ENCODE measurements around the gene NAP1L4. TPM values are rescaled to one million over a fixed set of nuclear protein-coding genes. Genes with fewer than 3 reads are reported as not detected.

NAP1L4 gene
- total and polyA plus RNA-seq, 2 of the 8 experiments (the other 6 are each of a cell fraction or from before 2014, with no cell fraction given) = 75.8 to 194 TPM

GRCh38 chr11:3030289-3031070 lies 38.4 kb upstream of the NAP1L4 start:
- no peak overlapping the region for H2BK15ac ChIP-seq (ENCODE audit: low read length)
- H3K9ac ChIP-seq (replicated peaks in 1 of 4; ENCODE audit: extremely low read depth in 1 of 4, low read depth in 3 of 4, low read length in 3 of 4) = no peak overlapping the region
- no peaks in the 10 kb centered on the region for H3K9me3 ChIP-seq (ENCODE audit: insufficient read depth in 2 of 2, low read depth in 1 of 2, low read length in 1 of 2)
- FAIRE-seq = no peak
- H3K4me3 ChIP-seq (ENCODE audit: extremely low read depth in 1 of 4, insufficient read depth in 2 of 4, low read depth in 3 of 4, low read length in 4 of 4) = no peak overlapping the region
- H4K91ac ChIP-seq (replicated peaks; ENCODE audit: insufficient read length, low read length) = no peak overlapping the region
- no peak overlapping the region for H2AFZ ChIP-seq (ENCODE audit: low read length)
- H4K8ac ChIP-seq (ENCODE audit: extremely low read depth, insufficient read depth, low read length) = no peak overlapping the region
- peak overlapping the region; percentile 28; the same call in 1 of the 2 replicates for H2BK5ac ChIP-seq (ENCODE audit: low read depth, low read length)
- H3K36me3 ChIP-seq (ENCODE audit: control insufficient read depth in 2 of 4, insufficient read depth in 4 of 4, low read length in 3 of 4) = peaks cover 11 to 79% (median 46%) of the 10 kb centered on the region in 4 experiments
- no peaks in the 10 kb centered on the region for H3K27me3 ChIP-seq (replicated peaks in 1 of 4; ENCODE audit: control insufficient read depth in 3 of 4, extremely low read depth in 1 of 4, insufficient read depth in 3 of 4, low read length in 3 of 4)
- H4K5ac ChIP-seq (ENCODE audit: insufficient read length, low read depth, low read length) = no peak overlapping the region
- DNase-seq (ENCODE audit: low read depth in 1 of 2, low spot score in 2 of 2) = no peak
- no peak overlapping the region for H3K4ac ChIP-seq (replicated peaks; ENCODE audit: insufficient read length, low read depth, low read length)
- no peak overlapping the region for H3K4me2 ChIP-seq (ENCODE audit: insufficient read depth in 1 of 2, low read depth in 2 of 2, low read length in 2 of 2)
- no peak overlapping the region for H2BK12ac ChIP-seq (ENCODE audit: low read depth, low read length)
- ChIA-PET POLR2A (ENCODE audit: partially characterized antibody) (interaction anchor here (1.3 kb wide), 1 partner anchor 17 kb away, joined by 4 read pairs; no protein-coding TSS in a partner anchor), CTCF (ENCODE audit: partially characterized antibody) (interaction anchor here (0.6 to 0.7 kb wide), 2 partner anchors 61 to 454 kb away, joined by 3 read pairs; no protein-coding TSS in a partner anchor)
- H2BK120ac ChIP-seq (replicated peaks; ENCODE audit: low read depth, low read length) = no peak overlapping the region
- no peak overlapping the region for H3K56ac ChIP-seq (replicated peaks; ENCODE audit: insufficient read length, low read depth, low read length)
- H3K27ac ChIP-seq (ENCODE audit: low read depth, low read length) = no peak overlapping the region
- H2AK5ac ChIP-seq (ENCODE audit: low read depth, low read length) = no peak overlapping the region
- no peaks in the 10 kb centered on the region for H3K23me2 ChIP-seq (ENCODE audit: low read depth, low read length)
- WGBS, 2 experiments (ENCODE audit: extremely low coverage in 1 of 2, insufficient coverage in 1 of 2, insufficient read length in 1 of 2, insufficient replicate concordance in 2 of 2, low coverage in 1 of 2, low lambda C conversion rate in 2 of 2, missing lambda C conversion rate in 1 of 2) = 91% methylated on average over 18 of the region's 18 CpGs; no CpG with 5 or more reads in 1 of the 2 experiments
- H3K79me1 ChIP-seq (ENCODE audit: low read depth, low read length) = peaks cover 3% of the 10 kb centered on the region; the same call in 1 of the 2 replicates
- no peak overlapping the region for H3K14ac ChIP-seq (ENCODE audit: insufficient read length)
- peaks cover 0 to 9% of the 10 kb centered on the region in 2 experiments; a peak in 1 of 4 replicates for H3K79me2 ChIP-seq (ENCODE audit: control insufficient read depth in 1 of 2, insufficient read depth in 2 of 2, low read length in 2 of 2)
- H3K18ac ChIP-seq (ENCODE audit: extremely low read depth, low read length) = no peak overlapping the region
- peaks cover 3 to 11% of the 10 kb centered on the region in 2 experiments for H4K20me1 ChIP-seq (replicated peaks in 1 of 2; ENCODE audit: control insufficient read depth in 1 of 2, insufficient read depth in 2 of 2, low read length in 2 of 2)
- no peak overlapping the region for H2BK20ac ChIP-seq (ENCODE audit: low read length)
- H3K23ac ChIP-seq (ENCODE audit: insufficient read length) = no peak overlapping the region
- H3K4me1 ChIP-seq (replicated peaks in 1 of 4; ENCODE audit: control insufficient read depth in 3 of 4, insufficient read depth in 4 of 4, low read length in 3 of 4) = no peaks in the 10 kb centered on the region; a peak in 1 of 7 replicates
- no peak for TF ChIP-seq CHD1 (IDR thresholded peaks at IDR 0.05; ENCODE audit: low read depth, low read length)
- no peak for TF ChIP-seq YY1 (IDR thresholded peaks at IDR 0.05; ENCODE audit: low read depth, low read length)
- TF ChIP-seq POLR2A (IDR thresholded peaks at IDR 0.05; ENCODE audit: control extremely low read depth in 1 of 2, low read depth in 2 of 2, low read length in 2 of 2) = no peak
- TF ChIP-seq PHF8 (conservative IDR thresholded peaks at IDR 0.05; ENCODE audit: low read depth, low read length) = no peak
- no peak for TF ChIP-seq TAF7 (optimal IDR thresholded peaks at IDR 0.05; ENCODE audit: borderline replicate concordance, low read depth, low read length)
- no peak for TF ChIP-seq CBX8 (IDR thresholded peaks at IDR 0.05; ENCODE audit: borderline replicate concordance, low read depth, low read length)
- no peak for TF ChIP-seq USF2 (IDR thresholded peaks at IDR 0.05; ENCODE audit: low read length)
- TF ChIP-seq HDAC2 (IDR thresholded peaks at IDR 0.05; ENCODE audit: borderline replicate concordance in 1 of 2, low read depth in 2 of 2, low read length in 2 of 2) = no peak
- no peak for TF ChIP-seq RXRA (IDR thresholded peaks at IDR 0.05; ENCODE audit: insufficient read depth, low read depth, low read length)

All from H1 (cell line).